Stimulated activated CD4-positive, alpha-beta T cell treated with anti-CD3 and anti-CD28 coated beads, Interleukin-15, amount 100 ng/mL, for 48 hours (primary cell): ENCODE measurements around the gene CYSLTR2.
"Not testable (repeated sequence)": the region's sequence is repeated elsewhere in the genome, so short reads cannot be mapped to it uniquely, and the experiment has no call there.

Experiments
- DNase-seq, 2 donors: peaks; one replicate each; pipeline ENCODE4 v3.0.0-alpha.2; 2020; ENCODE audit warnings: low read depth in 2 of 2

The CYSLTR2 gene

GRCh38 chr13:48644951-48645350 is 8.8 kb upstream of the CYSLTR2 start:
- no peak for DNase-seq

GRCh38 chr13:48645845-48646244 is 7.9 kb upstream of the CYSLTR2 start:
- no peak for DNase-seq

DNA sequence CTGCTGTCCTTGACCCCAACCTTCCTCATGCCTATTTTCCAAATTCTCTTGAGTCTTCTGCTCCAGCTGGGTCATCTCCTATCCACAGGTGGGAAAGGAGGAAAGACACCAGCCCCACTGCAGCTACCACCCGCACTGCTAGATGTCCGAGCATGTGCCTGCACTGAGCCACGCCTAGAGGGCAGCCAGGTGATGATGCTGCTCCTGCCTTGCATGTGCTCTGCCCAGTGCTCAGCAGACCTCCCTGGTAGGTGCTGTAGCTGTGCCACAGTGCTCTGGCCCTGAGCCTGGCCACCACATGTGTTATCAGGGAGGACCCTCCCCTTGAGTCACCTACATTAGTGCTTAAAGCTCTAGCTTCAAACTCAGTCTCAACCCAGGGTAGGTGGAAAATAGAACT is 6.9 kb upstream of the CYSLTR2 start:
- no peak for DNase-seq

- DNase-seq = no peak
These were observed 6.1 kb upstream of the CYSLTR2 start for GRCh38 chr13:48647625-48648024.

DNA sequence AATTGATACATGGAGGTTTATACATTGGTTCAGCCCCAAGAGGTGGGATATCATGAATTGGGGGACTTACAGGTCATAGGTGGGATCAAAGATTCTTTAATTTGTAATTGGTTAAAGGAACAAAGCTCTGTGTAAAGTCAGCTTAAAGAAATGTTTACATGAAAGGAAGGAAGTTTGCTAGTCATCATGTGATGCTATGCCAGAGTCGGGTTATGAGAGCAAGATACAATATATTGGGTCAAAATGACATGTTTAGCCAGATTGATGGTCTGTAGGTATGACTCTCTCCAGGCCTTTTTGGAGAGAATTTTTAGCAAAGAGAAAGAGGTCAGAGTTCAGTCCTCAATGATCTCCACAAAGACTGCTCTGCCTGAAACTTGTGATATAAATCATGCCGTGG is 5.3 kb upstream of the CYSLTR2 start:
- DNase-seq = no peak

DNA sequence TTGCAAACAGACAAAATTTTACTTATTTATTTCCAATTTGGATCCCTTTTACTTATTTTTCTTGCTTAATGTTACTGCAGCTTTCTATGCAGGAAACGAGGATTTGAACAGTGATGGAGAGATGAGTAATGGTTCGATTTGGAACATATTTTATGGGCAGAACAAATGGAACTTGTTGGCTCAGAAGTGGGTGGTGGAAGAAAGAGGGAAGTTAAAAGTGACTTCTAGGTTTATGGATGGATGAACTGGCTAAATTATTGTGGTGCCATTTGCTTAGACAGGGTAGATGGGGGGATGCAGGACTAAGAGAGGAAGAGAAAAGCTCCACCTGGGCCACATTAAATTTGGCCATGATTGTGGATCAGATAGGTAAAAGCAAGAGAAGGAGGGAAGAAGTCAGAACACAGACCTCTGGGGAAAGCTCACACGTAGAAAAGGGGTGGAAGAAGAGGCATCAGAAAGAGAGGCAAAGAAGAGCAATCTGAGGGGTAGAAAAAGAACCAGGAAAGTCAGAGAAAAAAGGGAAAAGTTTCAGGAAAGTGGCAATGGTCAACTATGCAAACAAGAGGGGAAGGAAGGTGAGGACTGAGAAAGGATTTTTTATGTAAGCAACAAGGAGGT is 768 bp upstream of the CYSLTR2 start:
- DNase-seq = no peak

DNA sequence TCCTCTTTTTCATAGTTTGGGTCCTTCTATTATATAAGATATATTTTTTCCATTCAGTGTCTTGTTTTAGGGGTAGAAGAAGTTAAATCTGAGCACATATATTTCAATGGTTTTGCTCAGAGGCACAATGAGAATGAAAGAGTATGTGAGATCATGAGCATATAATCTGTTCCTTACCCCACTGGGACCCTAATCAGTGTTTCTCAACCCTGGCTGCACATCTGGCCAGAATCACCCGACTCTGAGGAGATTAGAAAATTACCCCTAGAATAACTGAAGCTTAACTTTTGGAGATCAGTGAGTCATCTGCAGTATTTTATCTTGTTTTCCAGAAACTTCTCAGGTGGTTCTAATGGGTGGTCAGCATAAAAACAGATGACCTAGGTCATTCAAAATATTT is 782 bp downstream of the CYSLTR2 start:
- DNase-seq = no peak

- DNase-seq = no peak
These were observed 1.6 kb downstream of the CYSLTR2 start for GRCh38 chr13:48655291-48655690.

DNA sequence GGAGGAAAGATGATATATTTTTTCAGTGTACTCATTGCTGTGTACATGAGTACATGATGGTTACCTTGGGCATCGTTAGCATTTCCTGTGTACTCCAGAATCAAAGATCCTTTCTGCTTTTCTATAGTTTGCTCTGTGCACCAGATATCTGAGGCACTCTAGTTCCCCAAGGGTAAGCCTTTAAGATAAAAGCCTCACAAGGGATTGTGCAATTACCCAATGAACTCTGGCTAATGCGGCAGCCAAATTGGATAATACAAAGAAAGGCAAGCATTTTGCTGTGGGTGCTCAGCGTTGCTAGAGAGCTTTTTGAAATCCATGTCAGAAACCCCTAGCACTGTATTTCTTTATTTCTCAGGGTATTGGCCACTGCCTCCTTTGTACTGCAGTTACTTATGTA is 2.9 kb downstream of the CYSLTR2 start:
- DNase-seq = no peak

DNA sequence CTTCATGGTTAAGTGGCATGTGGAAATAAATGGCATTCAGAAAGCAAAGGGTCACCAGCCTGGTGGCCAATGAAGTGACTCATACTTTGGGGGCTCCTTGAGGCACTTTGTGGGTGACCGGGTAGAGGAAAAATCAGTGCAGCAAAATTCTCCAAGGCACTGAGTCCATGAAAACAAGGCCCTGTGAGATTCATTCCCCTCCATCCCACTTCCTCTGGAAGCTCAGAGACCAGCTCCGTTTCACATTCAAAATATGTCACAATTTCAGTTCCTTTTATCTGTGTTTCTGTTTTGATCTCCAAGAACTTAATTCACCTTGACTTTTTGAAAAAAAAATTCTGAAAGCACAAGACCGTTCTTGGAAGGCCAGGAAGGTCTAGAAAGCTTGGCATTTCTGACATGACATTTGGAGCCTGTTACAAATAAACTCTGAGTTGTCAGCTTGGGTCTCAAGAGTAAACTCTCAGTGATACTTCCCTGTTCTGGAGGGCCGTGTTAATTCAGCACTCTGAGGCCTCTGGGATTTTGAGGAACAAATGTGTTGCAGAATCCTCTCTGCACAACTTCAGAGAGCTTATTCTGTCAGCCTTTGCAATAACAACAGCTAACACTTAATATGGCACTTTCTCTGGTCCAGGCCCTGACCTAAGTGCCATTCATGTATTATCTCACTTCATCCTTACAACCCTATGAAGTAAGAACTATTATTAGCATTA is 6.8 kb downstream of the CYSLTR2 start:
- DNase-seq = no peak

- DNase-seq = no peak
These were observed 7.4 kb downstream of the CYSLTR2 start for GRCh38 chr13:48661107-48661506.

DNA sequence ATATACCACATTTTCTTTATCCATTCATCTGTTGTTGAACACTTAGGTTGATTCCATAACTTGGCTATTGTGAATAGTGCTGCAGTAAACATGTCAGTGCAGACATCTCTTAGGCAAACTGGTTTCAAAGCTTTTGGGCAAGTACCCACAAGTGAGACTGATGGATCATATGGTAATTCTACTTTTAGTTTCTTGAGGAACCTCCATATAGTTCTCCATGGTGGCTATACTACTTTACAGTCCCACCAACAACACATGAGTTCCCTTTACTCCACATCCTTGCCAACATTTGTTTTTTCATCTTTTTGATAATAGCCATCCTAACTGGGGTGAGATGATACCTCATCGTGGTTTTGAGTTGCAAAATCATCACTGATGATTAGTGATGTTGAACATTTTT is 8.5 kb downstream of the CYSLTR2 start:
- no peak for DNase-seq

GRCh38 chr13:48667136-48667535 is 13.4 kb downstream of the CYSLTR2 start:
- DNase-seq = no peak

DNA sequence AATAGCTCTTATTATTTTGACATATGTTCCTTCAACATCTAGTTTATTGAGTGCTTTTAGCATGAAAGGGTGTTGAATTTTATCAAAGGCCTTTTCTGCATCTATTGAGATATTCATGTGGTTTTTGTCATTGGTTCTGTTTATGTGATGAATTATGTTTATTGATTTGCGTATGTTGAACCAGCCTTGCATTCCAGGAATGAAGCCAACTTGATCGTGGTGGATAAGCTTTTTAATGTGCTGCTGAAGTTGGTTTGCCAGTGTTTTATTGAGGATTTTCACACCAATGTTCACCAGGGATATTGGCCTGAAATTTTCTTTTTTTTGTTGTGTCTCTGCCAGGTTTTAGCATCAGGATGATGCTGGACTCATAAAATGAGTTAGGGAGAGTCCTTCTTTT is 17.7 kb downstream of the CYSLTR2 start:
- DNase-seq = not testable (repeated sequence)

- no peak for DNase-seq
These were observed 21.5 kb downstream of the CYSLTR2 start for GRCh38 chr13:48675247-48675646.

DNA sequence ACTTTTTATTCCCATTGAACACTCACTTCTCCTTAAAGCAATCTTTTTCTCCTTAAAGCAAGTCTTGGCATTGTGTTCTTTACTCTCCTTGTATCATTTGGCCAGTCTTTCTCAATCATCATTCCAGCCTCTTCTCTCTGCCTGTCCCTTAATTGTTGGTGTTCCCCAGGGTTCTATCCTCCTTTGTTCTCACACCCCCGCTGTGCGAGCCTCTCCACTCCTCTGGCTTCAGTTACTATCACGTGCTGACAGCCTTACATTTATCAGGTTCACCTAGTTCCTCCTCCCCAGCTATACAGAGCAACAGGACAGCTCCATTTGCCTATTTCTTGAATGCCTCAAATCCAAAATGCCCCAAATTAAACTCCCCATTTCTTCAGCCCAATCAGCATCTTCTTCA is 24.6 kb downstream of the CYSLTR2 start:
- DNase-seq = no peak

GRCh38 chr13:48679941-48680680 is 26.4 kb downstream of the CYSLTR2 start:
- DNase-seq = no peak

- no peak for DNase-seq
These were observed 27.1 kb downstream of the CYSLTR2 start for GRCh38 chr13:48680756-48681392.

GRCh38 chr13:48681905-48682304 is 28.2 kb downstream of the CYSLTR2 start:
- DNase-seq = no peak

GRCh38 chr13:48682436-48682835 is 28.7 kb downstream of the CYSLTR2 start:
- no peak for DNase-seq

DNA sequence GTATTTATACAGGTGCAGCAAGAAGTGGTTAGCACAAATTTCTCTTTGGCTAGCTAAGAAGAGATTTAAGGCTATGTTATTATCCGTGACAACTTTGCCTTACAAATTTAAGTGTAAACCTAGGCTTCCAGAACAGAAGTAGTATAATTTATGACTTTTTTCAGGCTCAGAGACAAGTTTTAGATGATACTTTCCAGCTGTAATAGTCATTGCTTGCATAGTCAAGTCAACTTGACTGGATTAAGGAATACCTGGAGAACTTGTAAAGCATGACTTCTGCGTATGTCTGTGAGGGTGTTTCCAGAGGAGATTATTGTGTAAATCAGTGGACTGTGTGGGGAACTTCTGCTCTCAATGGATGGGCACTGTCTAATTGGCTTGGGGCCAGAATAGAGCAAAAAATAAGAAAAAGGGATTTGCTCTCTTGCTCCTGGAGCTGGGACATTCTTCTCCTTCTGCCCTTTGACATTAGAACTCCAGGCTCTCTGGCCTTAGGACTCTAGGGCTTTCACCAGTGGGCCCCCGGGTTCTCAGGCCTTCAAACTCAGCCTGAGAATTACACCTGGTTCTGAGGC is 33.0 kb downstream of the CYSLTR2 start:
- no peak for DNase-seq

DNA sequence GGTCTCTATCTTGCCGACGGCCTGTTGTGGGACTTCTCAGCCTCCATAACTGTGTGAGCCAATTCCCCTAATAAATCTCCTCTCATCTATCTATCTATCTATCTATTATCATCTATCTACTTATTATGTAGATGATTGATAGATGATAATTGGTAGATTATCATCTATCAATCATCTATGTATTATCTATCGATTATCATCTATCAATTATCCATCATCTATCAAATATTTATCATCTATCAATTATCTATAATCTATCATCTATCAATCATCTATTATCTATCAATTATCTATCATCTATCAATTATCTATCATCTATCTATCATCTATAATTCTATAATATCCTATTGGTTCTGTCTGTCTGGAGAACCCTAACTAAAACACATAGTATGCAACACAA is 33.5 kb downstream of the CYSLTR2 start:
- no peak for DNase-seq
